Upper lobe of right lung (tissue), 1 donor: ENCODE data around the gene BSDC1. TPM values are rescaled to one million over a fixed set of nuclear protein-coding genes. Genes with fewer than 3 reads are reported as not detected.

Experiments
- ATAC-seq: fragments of 200-7000 bp; cut with Tn5 transposase; one replicate; pipeline ENCODE4 v1.9.1; 2020; ENCODE audit warnings: mild to moderate bottlenecking, moderate library complexity
- DNase-seq: peaks from one replicate; pipeline ENCODE4 v3.0.0-alpha.2; 2020
- H3K27ac ChIP-seq: fragments of 200-600 bp; one replicate; pipeline ENCODE4 v1.8.0; 2022
- H3K27me3 ChIP-seq: fragments of 200-600 bp; one replicate; pipeline ENCODE4 v1.8.0; 2022; ENCODE audit warnings: mild to moderate bottlenecking
- H3K36me3 ChIP-seq: fragments of 200-600 bp; one replicate; pipeline ENCODE4 v1.8.0; 2022
- H3K4me1 ChIP-seq: fragments of 200-600 bp; one replicate; pipeline ENCODE4 v1.8.0; 2022
- H3K4me3 ChIP-seq: fragments of 200-600 bp; one replicate; pipeline ENCODE4 v1.8.0; 2022; ENCODE audit warnings: mild to moderate bottlenecking
- H3K9me3 ChIP-seq: fragments of 200-600 bp; one replicate; pipeline ENCODE4 v1.8.0; 2022
- CTCF ChIP-seq: fragments of 200-600 bp; IDR thresholded peaks from one replicate; pipeline ENCODE4 v1.8.0; 2022; ENCODE audit warnings: antibody characterized with exemption
- intact Hi-C: fragments of 100-400 bp; cut with DNase I; formaldehyde crosslinking; loops from one replicate; pipeline ENCODE4 v1.11.0; 2022
- total RNA-seq: library from RNA; stranded (reverse); fragmentation: NEBNext Ultra II Directional; extraction: Animal tissue kit (Norgen Biotek cat#: 25700); gene quantifications from one replicate; pipeline ENCODE4 v1.2.1, GENCODE V29; 2021
- donor health status: DM: no; HTN: yes; CAD: no; lungs with severe emphysema.

BSDC1 gene
- total RNA-seq, 1 donor from 2014 or later: 67.6 TPM

- Histone ChIP-seq H3K36me3 (peaks cover 54% of the 10 kb centered on the region), H3K9me3 (no peaks in the 10 kb centered on the region), H3K27ac (no peak overlapping the region), H3K4me1 (peaks cover 11% of the 10 kb centered on the region), H3K27me3 (no peaks in the 10 kb centered on the region), H3K4me3 (no peak overlapping the region)
- no peak for TF ChIP-seq CTCF
- intact Hi-C loops: no loop called here
- DNase-seq (no peak), ATAC-seq (no peak)
Observed at GRCh38 chr1:32364836-32365235, 29.4 kb downstream of the BSDC1 start.

- intact Hi-C loops: no loop called here
- H3K4me3 ChIP-seq: no peak overlapping the region
- no peak for TF ChIP-seq CTCF
- H3K27me3 ChIP-seq: no peaks in the 10 kb centered on the region
- H3K4me1 ChIP-seq: peaks cover 11% of the 10 kb centered on the region
- H3K27ac ChIP-seq: no peak overlapping the region
- no peaks in the 10 kb centered on the region for H3K9me3 ChIP-seq
- DNase-seq (peak; percentile 75), ATAC-seq (peak; percentile 5)
- H3K36me3 ChIP-seq: peaks cover 43% of the 10 kb centered on the region
Observed at GRCh38 chr1:32363713-32364112, 30.5 kb downstream of the BSDC1 start.

- intact Hi-C loops: no loop called here
- no peaks in the 10 kb centered on the region for H3K27me3 ChIP-seq
- peak within 1 kb of the TSS; percentile 40 for H3K4me3 ChIP-seq
- H3K4me1 ChIP-seq: peaks cover 11% of the 10 kb centered on the region
- TF ChIP-seq CTCF: no peak
- DNase-seq (no peak), ATAC-seq (no peak)
- H3K27ac ChIP-seq: peak within 1 kb of the TSS; percentile 11
- H3K36me3 ChIP-seq: peaks cover 32% of the 10 kb centered on the region
- H3K9me3 ChIP-seq: no peaks in the 10 kb centered on the region
Observed at GRCh38 chr1:32362474-32363313, 31.5 kb downstream of the BSDC1 start, which contains the start of the genes FAM229A and TSSK3. FAM229A (minus strand) TSS chr1:32362485; CDS start chr1:32362091, 394 bp downstream. TSSK3 (plus strand) TSS chr1:32362539; CDS start chr1:32362702, 163 bp downstream.

GRCh38 chr1:32361674-32362473 is 32.4 kb downstream of the BSDC1 start:
- Histone ChIP-seq H3K4me3 (peak overlapping the region; percentile 40), H3K27ac (peak overlapping the region; percentile 11), H3K36me3 (peaks cover 24% of the 10 kb centered on the region), H3K27me3 (no peaks in the 10 kb centered on the region), H3K9me3 (no peaks in the 10 kb centered on the region), H3K4me1 (peaks cover 11% of the 10 kb centered on the region)
- intact Hi-C loops: no loop called here
- peak; percentile 78 for DNase-seq
- peak; percentile 71 for ATAC-seq
- peak; percentile 45 for TF ChIP-seq CTCF

GRCh38 chr1:32361308-32361673 is 33.0 kb downstream of the BSDC1 start:
- no peak for TF ChIP-seq CTCF
- Histone ChIP-seq H3K27ac (no peak overlapping the region), H3K9me3 (no peaks in the 10 kb centered on the region), H3K27me3 (no peaks in the 10 kb centered on the region), H3K4me3 (peak overlapping the region; percentile 40), H3K4me1 (peaks cover 11% of the 10 kb centered on the region), H3K36me3 (peaks cover 18% of the 10 kb centered on the region)
- DNase-seq (no peak), ATAC-seq (no peak)
- intact Hi-C loops: no loop called here
